Panc1 (cell line): Measurements from ENCODE around the gene ZFP36L1. TPM values are rescaled to one million over a fixed set of nuclear protein-coding genes. Genes with fewer than 3 reads are reported as not detected.

Experiments
- ATAC-seq: fragments of 200-7000 bp; cut with Tn5 transposase; 2 replicates; pipeline ENCODE4 v1.9.1; 2020; ENCODE audit warnings: mild to moderate bottlenecking, moderate library complexity
- BruUV-seq: library from RNA; stranded (reverse); fragments of 400-500 nt; replicated peaks from 2 replicates; lab custom pipeline; 2021; lab: Mats Ljungman, UMichigan
- CTCF ChIA-PET: fragments of 300-600 bp; sonication (Branson Sonifier 250); formaldehyde crosslinking; loops from one replicate; lab custom pipeline; 2022; ENCODE audit warnings: antibody characterized with exemption; lab: Charles Lee
- POLR2A ChIA-PET: fragments of 300-600 bp; sonication (Branson Sonifier 250); formaldehyde crosslinking; loops from one replicate; lab custom pipeline; 2022; ENCODE audit warnings: antibody characterized with exemption; lab: Charles Lee
- DNase-seq: peaks from one replicate; pipeline ENCODE4 v3.0.0-alpha.2; 2010; ENCODE audit warnings: low read depth, low spot score
- H3K27ac ChIP-seq: 2 replicates; pipeline ENCODE4 v1.5.1; 2011; ENCODE audit warnings: mild to moderate bottlenecking, low read length, inconsistent platforms
- H3K27me3 ChIP-seq: fragments of 200-500 bp; sonication (Bioruptor generic); 2 replicates; pipeline ENCODE4 v1.6.0; 2014; ENCODE audit warnings: low read length, inconsistent platforms; ENCODE audit not compliant: control insufficient read depth, insufficient read depth
- H3K36me3 ChIP-seq: fragments of 200-500 bp; sonication (Bioruptor generic); 2 replicates; pipeline ENCODE4 v1.5.1; 2014; ENCODE audit warnings: inconsistent platforms, mild to moderate bottlenecking, low read length, moderate library complexity; ENCODE audit not compliant: control insufficient read depth, insufficient read depth
- H3K4me1 ChIP-seq: 2 replicates; pipeline ENCODE4 v1.5.1; 2011; ENCODE audit warnings: inconsistent platforms, mild to moderate bottlenecking, low read length, moderate library complexity; ENCODE audit not compliant: control insufficient read depth, insufficient read depth
- H3K4me3 ChIP-seq, 2 experiments: 2 replicates each; pipeline ENCODE4 v1.5.1; 2011 to 2012; ENCODE audit warnings: low read depth in 2 of 2, low read length in 2 of 2, mild to moderate bottlenecking in 2 of 2, inconsistent platforms in 1 of 2, moderate library complexity in 1 of 2
- H3K9me3 ChIP-seq: fragments of 200-500 bp; sonication (Bioruptor generic); 2 replicates; pipeline ENCODE4 v1.5.1; 2014; ENCODE audit warnings: low read depth, mild to moderate bottlenecking, inconsistent platforms, low read length, moderate library complexity; ENCODE audit not compliant: control insufficient read depth, insufficient read depth
- CTCF ChIP-seq: fragments of 450-650 bp; IDR thresholded peaks from 2 replicates; pipeline ENCODE4 v1.5.1; 2017; ENCODE audit warnings: mild to moderate bottlenecking
- POLR2AphosphoS5 ChIP-seq: IDR thresholded peaks from 2 replicates; pipeline ENCODE4 v1.6.1; 2012; ENCODE audit warnings: mild to moderate bottlenecking, low read depth, low read length, moderate library complexity
- SIN3A ChIP-seq: IDR thresholded peaks from 2 replicates; pipeline ENCODE4 v1.6.1; 2012; ENCODE audit warnings: low read depth, mild to moderate bottlenecking, low read length, moderate library complexity, borderline replicate concordance; ENCODE audit not compliant: insufficient read depth
- TCF7L2 ChIP-seq: IDR thresholded peaks from 2 replicates; pipeline ENCODE4 v1.6.1; 2011; ENCODE audit warnings: mild to moderate bottlenecking, low read depth, low read length, inconsistent platforms
- in situ Hi-C: cut with HindIII; loops from 2 replicates; pipeline ENCODE4 v1.10.0; 2016; ENCODE audit warnings: low sequenced_read_pairs, low pct_unique_long_range_greater_than_20kb
- intact Hi-C: fragments of 100-400 bp; cut with micrococcal nuclease; formaldehyde crosslinking; loops from one replicate; pipeline ENCODE4 v1.10.0; 2022; ENCODE audit not compliant: unreplicated experiment
- total RNA-seq: library from RNA; stranded (reverse); gene quantifications from one replicate; pipeline ENCODE4 v1.2.1, GENCODE V29; 2021; ENCODE audit not compliant: unreplicated experiment
- TF ChIP-seq, protein P1 (sequence below), 2 experiments: IDR thresholded peaks; 2 replicates each; pipeline ENCODE4 v1.6.1; 2011 to 2012; ENCODE audit warnings: low read depth in 2 of 2, control low read depth in 1 of 2, low read length in 1 of 2, mild to moderate bottlenecking in 1 of 2, moderate library complexity in 1 of 2; ENCODE audit not compliant: insufficient read depth in 1 of 2

Gene ZFP36L1
- total RNA-seq, 1 experiment from 2014 or later: 84.9 TPM

GRCh38 chr14:68783408-68784225 is 9.2 kb downstream of the ZFP36L1 start:
- in situ Hi-C loops: no loop called here
- ChIA-PET POLR2A (no interaction called here), CTCF (no interaction called here)
- no TSS peak for BruUV-seq
- no peak overlapping the region for H3K4me3 ChIP-seq
- H3K27me3 ChIP-seq: no peaks in the 10 kb centered on the region
- H3K27ac ChIP-seq: no peak overlapping the region
- intact Hi-C loops: loop anchor here (10.0 kb wide), 1 partner anchor 189 kb away; no protein-coding TSS in a partner anchor
- H3K9me3 ChIP-seq: no peaks in the 10 kb centered on the region
- ATAC-seq (no peak), DNase-seq (no peak)
- H3K4me1 ChIP-seq: peaks cover 15% of the 10 kb centered on the region
- peaks cover 8% of the 10 kb centered on the region for H3K36me3 ChIP-seq
- no peak for TF ChIP-seq TCF7L2
- TF ChIP-seq POLR2AphosphoS5: no peak
- TF ChIP-seq, protein P1, sequence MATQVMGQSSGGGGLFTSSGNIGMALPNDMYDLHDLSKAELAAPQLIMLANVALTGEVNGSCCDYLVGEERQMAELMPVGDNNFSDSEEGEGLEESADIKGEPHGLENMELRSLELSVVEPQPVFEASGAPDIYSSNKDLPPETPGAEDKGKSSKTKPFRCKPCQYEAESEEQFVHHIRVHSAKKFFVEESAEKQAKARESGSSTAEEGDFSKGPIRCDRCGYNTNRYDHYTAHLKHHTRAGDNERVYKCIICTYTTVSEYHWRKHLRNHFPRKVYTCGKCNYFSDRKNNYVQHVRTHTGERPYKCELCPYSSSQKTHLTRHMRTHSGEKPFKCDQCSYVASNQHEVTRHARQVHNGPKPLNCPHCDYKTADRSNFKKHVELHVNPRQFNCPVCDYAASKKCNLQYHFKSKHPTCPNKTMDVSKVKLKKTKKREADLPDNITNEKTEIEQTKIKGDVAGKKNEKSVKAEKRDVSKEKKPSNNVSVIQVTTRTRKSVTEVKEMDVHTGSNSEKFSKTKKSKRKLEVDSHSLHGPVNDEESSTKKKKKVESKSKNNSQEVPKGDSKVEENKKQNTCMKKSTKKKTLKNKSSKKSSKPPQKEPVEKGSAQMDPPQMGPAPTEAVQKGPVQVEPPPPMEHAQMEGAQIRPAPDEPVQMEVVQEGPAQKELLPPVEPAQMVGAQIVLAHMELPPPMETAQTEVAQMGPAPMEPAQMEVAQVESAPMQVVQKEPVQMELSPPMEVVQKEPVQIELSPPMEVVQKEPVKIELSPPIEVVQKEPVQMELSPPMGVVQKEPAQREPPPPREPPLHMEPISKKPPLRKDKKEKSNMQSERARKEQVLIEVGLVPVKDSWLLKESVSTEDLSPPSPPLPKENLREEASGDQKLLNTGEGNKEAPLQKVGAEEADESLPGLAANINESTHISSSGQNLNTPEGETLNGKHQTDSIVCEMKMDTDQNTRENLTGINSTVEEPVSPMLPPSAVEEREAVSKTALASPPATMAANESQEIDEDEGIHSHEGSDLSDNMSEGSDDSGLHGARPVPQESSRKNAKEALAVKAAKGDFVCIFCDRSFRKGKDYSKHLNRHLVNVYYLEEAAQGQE (IDR thresholded peaks at IDR 0.05; ENCODE audit: insufficient read depth in 1 of 2, low read depth in 2 of 2, low read length in 1 of 2): no peak
- TF ChIP-seq CTCF: no peak
- TF ChIP-seq SIN3A: no peak

DNA sequence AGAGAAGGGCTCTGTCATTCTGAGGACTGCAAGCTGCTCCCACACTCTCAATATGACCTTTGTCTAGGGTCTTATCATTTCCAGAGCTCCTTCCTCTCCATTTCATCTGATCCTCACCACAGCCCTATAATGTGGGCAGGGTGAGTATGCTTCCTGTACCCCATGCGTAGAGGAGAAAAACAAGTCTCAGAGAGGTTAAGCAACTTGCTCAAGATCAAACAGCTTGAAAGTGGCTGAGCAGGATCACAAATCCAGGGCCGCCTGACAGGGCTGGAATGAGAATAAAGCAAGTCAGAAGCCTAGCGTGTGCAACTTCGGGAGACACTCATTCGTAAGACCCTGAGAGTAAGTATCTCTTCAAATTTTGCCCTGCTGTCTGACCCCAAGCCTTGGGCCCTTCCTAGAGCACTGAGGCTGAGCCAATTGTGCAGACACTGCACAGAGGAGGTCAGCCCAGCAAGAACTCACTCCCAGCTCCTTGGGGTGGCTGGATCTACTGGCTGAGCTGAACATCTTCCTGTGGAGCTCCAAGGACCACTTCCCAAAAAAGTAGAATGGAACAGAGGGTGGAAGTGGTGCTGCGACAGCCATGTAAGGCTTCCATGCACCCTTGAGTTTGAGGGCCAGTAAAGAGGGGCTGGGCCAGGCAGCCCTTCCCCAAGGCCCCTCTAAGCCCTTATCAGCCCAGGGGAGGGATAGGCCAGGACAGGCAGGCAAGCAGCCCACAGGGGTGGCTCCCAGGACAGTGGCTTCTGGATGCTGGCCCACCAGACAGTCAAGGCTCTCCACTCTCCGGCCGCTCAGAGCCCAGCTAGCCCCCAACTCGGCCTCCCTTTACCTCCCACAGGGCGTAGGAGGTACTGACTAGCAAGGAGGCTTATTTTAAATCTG is 10.5 kb downstream of the ZFP36L1 start:
- POLR2A ChIA-PET: no interaction called here

More for the DNA sequence above, 10.5 kb downstream of the ZFP36L1 start:
- no peak for ATAC-seq
- Histone ChIP-seq H3K4me3 (no peak overlapping the region), H3K4me1 (peaks cover 6% of the 10 kb centered on the region), H3K27ac (no peak overlapping the region), H3K9me3 (no peaks in the 10 kb centered on the region), H3K36me3 (no peaks in the 10 kb centered on the region), H3K27me3 (no peaks in the 10 kb centered on the region)
- no peak for DNase-seq
- BruUV-seq: no TSS peak
- TF ChIP-seq SIN3A (no peak), TCF7L2 (no peak), POLR2AphosphoS5 (no peak), CTCF (no peak)
- TF ChIP-seq, protein P1 (IDR thresholded peaks at IDR 0.05; ENCODE audit: insufficient read depth in 1 of 2, low read depth in 2 of 2, low read length in 1 of 2): no peak
- in situ Hi-C loops (no loop called here), intact Hi-C loops (loop anchor here (10.0 kb wide), 1 partner anchor 188 kb away; no protein-coding TSS in a partner anchor)
- CTCF ChIA-PET: interaction anchor here (1.0 kb wide), 1 partner anchor 534 kb away, joined by 3 read pairs; no protein-coding TSS in a partner anchor
